ENCODE data around the gene CEP85.
A peak's percentile ranks its signal among the peaks of the same experiment; 100 is the strongest.
"Not testable (repeated sequence)": the region's sequence is repeated elsewhere in the genome, so short reads cannot be mapped to it uniquely, and the experiment has no call there.

Gene CEP85

DNA sequence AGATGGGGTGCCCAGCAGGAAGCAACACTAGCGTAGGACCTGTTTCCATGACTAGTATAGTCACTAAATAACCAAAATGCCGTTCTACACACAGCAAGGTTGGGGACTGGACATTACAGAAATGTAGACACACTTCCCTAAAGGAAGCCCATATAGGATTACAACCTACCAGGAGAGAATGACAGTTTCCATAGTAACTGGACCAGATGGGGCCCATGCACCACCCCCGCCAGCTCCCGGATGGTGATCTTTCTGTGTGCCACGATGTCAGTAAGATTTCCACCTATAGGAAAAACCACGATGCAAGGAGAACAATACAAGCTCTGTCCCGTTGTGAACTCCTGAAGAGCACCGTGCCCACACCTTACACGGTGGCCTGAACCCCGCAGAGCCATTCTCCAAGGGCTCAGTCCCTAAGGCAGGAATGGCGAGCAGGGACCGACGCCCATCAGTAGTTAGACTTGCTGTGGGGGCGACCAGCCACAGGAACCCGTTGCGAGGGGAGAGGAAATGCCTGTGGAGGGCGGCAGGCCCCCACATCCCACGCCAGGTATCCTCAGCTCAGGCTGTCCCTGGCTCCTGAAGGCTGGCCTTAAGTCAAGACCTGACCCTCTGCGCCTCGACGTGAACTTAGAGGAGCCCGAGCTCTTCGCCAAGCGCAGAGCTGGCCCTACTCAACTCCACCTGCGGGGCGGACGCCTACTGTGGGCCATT, 13.6 kb upstream of the CEP85 start:
- DNase-seq (ENCODE audit: low read depth in 2 of 3, low spot score in 1 of 3), result no peak

DNA sequence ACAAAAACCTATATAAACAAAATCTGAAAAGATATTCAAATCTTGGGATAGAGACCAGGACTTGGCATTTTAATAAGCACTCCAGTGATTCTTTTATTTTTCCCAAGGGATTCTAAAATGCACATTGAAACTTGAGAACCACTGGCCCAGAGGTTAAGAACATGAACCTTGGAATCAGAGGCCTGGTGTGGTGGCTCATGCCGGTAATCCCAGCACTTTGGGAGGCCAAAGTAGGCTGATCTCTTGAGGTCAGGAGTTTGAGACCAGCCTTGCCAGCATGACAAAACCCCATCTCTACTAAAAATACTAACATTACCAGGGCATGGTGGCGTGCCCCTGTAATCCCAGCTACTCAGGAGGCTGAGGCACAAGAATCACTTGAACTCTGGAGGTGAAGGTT, 12.9 kb upstream of the CEP85 start:
- DNase-seq (ENCODE audit: low read depth in 2 of 3, low spot score in 1 of 3), result no peak

GRCh38 chr1:26224606-26225005, 9.4 kb upstream of the CEP85 start:
- no peak for DNase-seq (ENCODE audit: low read depth in 2 of 3, low spot score in 1 of 3)

DNA sequence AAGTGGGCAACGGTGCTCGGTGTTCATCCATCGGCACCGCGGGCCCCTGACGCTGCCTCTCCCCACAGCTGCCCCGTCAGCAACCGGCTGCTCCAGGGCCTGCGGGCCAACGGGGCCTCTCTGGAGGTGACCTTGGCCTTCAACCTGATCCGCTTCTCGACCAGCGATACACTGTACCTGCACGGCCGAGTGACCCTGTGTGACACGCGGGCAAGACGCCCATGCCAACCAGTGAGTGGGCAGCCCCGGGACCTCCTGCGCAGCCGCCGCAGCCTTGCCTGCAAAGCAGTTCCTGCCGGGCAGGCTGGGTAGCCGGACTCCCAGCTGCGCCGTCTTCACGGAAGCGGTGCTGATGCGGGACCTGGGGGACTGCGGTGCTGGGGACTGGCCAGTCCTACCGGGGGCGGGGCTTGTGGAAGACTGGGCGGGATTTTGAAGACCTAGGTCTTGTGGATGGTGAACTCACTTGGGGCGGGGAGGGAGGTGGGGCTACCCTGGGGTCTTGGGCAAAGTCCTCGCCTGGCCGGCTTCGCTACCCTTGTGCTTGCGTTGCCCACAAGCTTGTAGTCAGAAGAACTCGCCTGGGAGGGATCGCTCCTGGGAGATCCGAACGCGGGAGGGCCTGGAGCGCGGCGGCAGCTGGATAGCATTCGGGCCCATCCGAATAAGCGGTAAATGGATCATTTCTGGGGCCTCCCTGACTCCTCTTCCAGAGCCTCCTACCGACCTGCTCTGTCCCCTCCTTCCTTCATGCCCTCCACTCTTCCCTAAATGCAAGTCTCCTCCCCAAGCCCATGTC, 8.8 kb upstream of the CEP85 start:
- peak in 1 of 3 donors; percentile 42 for DNase-seq (ENCODE audit: low read depth in 2 of 3, low spot score in 1 of 3)

DNA sequence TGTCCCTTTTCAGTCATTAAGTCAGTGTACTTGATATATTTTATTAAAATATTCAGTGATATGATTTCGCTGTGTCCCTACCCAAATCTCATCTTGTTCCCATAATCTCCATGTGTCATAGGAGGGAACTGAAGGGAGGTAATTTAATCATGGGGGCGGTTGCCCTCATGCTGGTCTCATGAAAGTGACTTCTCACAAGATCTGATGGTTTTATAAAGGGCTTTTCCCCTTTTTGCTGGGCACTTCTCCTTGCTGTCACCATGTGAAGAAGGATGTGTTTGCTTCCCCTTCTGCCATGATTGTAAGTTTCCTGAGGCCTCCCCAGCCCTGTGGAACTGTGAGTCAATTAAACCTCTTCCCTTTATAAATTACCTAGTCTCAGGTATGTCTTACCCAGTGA, 3.3 kb upstream of the CEP85 start:
- not testable (repeated sequence) for DNase-seq (ENCODE audit: low read depth in 2 of 3, low spot score in 1 of 3)

DNA sequence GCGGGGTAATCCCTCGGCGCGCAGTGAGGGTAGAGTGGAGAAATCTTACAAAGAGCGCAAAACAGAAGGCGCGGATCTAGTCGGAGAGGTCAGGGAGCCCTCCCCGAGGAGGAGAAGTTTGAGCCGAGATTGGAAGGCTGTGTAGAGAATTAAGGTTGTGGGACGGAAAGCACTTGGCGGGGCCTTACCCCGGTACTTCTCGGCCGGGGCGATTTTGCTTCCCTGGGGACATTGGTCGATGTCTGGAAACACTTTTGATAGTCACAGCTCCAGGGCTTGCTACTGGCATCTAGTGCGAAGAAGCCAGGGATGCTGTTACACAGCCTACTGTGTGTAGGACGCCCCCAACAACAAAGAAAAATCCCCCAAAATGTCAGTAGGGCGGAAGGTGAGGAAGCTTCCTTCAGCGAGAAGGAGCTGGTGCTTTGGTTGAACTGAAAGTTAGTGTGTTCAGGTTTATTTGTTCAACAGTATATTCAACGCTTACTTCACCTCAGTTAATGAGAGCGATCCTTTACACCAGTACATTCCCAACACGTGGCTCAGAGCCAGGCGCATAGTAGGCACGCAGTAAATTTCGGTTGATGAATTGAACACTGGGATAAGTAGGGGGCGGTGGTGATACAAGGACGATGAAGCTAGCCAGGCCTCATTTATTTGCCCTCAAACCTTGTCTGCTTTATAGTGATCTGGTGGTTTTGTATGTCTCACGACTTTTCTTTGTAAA, 807 bp downstream of the CEP85 start:
- DNase-seq (ENCODE audit: low read depth in 2 of 3, low spot score in 1 of 3), result peak in 1 of 3 donors; percentile 5

DNA sequence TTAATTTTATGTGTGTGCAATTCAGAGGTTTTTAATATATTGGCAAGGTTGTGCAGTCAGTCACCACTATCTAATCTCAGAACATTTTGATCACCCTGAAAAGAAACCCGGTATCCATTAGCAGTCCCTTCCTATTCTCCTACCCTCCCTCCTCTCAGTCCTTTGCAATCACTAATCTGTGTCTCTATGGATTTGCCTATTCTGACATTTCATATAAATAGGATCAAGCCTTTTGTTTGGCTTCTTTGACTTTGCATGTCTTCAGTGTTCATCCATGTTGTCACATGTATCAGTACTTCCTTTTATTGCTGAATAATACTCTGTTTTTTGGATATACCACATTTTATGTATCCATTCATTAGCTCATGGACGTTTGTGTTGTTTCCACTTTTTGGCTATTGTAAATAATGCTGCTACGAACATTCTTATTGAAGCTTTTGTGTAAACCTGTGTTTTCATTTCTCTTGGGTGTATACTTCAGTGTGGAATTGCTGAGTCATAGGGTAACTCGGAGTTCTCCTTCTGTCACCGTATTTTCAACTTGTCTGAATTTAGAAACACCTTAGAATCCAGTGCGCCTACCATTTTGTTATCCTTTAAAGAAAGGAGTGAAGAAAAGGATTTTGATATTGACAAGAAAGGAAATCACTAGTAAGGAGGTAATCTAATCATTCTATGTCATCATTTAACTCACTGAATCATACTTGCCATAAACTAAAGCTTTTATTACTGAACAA, 3.4 kb downstream of the CEP85 start:
- DNase-seq (ENCODE audit: low read depth in 2 of 3, low spot score in 1 of 3), result no peak

DNA sequence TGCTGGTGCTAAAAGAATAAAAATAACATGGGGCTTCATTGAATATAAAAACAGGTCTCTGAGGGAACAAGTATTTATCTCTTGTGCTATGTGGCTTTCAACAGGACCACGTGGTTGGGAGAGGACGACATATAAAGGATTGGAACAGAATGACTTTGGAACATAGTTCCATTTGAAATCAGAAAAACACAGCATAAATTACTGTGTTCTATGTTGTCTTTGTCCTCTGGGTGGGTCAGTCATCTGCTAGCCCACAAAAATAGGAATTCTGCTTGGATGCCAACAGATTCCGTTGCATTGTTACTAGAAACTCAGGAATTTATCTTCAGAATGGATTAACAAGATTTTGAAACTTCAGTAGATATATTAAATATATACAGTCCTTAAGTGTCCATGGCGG, 5.9 kb downstream of the CEP85 start:
- DNase-seq (ENCODE audit: low read depth in 2 of 3, low spot score in 1 of 3), result no peak

GRCh38 chr1:26252718-26253117, 18.7 kb downstream of the CEP85 start:
- no peak for DNase-seq (ENCODE audit: low read depth in 2 of 3, low spot score in 1 of 3)

GRCh38 chr1:26254404-26254803, 20.4 kb downstream of the CEP85 start:
- DNase-seq (ENCODE audit: low read depth in 2 of 3, low spot score in 1 of 3), result no peak

DNA sequence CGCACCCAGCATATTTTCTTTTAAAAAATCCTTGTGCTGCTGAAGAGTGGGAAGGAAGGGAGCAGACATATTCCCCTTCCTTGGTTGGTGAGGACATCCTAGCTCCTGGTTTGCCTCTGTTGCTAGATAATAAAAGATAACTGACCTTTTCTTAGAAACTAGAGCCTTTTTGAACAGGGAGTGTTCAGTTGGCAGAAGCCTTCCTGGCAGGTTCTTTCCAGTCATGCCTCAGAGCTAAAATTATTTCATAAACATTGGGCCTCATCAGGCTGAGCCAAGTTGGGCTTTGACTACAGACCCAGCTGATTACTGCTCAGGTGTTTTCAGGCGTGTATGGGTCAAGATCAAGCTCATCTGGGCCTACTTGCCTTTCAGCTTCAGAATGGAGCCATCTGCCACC, 23.2 kb downstream of the CEP85 start:
- DNase-seq (ENCODE audit: low read depth in 2 of 3, low spot score in 1 of 3), result no peak

DNA sequence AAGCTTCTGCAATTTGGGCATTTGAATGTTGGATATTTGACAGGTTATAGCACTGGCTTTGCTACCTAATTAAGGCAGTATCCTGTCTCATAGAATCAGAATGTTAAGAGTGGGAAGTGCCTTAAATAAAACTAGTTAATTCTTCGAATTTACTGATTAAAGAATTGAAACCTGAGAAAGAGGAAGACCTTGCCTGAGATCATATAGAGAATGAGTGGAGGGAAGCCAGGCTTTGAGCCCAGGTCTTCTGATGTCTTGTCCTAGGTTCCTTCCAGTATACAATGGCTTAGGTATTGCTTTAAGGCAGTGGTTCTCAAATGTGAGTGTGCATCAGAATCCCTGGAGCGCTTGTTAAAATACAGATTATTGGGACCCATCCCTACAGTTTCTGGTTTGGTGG, 25.0 kb downstream of the CEP85 start:
- no peak for DNase-seq (ENCODE audit: low read depth in 2 of 3, low spot score in 1 of 3)

DNA sequence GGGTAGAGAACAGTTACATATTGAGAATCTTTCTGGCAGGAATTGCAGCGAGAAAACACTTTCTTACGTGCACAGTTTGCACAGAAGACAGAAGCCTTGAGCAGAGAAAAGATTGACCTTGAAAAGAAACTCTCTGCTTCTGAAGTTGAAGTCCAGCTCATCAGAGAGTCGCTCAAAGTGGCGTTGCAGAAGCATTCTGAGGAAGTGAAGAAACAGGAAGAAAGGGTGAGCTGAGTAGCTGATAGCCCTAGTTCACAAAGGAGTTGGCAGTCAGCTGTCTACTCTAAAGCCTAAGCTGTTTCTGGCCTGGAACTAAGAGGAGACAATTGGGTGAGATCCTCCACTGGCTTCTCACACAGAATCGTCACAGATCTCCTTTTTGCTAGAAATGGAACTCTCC, 25.6 kb downstream of the CEP85 start:
- DNase-seq (ENCODE audit: low read depth in 2 of 3, low spot score in 1 of 3), result no peak

- no peak for DNase-seq (ENCODE audit: low read depth in 2 of 3, low spot score in 1 of 3)
Observed at GRCh38 chr1:26263212-26263611, 29.2 kb downstream of the CEP85 start.

- DNase-seq (ENCODE audit: low read depth in 2 of 3, low spot score in 1 of 3), result no peak
Observed at GRCh38 chr1:26265405-26265804, 31.4 kb downstream of the CEP85 start.

DNA sequence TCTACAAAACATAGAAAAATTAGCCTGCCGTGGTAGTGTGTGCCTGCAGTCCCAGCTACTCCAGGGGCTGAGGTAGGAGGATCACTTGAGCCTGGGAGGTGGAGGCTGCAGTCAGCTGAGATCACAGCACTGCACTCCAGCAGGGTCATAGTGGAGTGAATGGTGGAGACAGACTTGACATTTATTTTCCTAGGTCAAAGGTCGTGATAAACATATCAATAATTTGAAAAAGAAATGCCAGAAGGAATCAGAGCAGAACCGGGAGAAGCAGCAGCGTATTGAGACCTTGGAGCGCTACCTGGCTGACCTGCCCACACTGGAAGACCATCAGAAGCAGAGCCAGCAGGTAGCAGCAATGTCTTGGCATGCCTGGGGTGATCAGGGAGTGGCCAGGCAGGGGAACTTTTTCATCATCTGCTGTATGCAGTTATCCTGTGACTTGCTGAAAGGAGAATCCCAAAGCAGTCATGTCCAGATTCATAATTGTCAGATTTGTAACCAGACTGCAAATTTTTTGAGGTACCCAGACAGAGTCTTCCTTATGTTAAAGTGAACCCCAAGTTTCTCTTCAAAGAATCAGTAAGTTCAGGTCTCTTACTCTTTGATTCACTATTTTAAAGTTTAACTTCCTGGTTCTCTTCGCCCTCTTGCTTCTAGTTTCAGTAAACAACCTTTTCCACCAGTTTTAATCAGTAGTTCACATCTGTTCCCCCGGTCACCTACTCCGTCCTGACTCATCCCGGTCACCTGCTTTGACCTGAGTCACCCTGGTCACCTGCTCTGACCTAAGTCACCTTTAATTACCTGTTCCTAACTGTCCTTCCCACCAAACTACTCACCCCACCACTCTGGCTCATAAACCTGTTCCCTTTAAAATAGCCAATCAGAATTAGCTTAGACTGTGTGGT, 34.5 kb downstream of the CEP85 start:
- DNase-seq (ENCODE audit: low read depth in 2 of 3, low spot score in 1 of 3), result no peak

- no peak for DNase-seq (ENCODE audit: low read depth in 2 of 3, low spot score in 1 of 3)
Observed at GRCh38 chr1:26269198-26269550, 35.2 kb downstream of the CEP85 start.

GRCh38 chr1:26274801-26275425, 40.9 kb downstream of the CEP85 start:
- DNase-seq (ENCODE audit: low read depth in 2 of 3, low spot score in 1 of 3), result no peak

DNA sequence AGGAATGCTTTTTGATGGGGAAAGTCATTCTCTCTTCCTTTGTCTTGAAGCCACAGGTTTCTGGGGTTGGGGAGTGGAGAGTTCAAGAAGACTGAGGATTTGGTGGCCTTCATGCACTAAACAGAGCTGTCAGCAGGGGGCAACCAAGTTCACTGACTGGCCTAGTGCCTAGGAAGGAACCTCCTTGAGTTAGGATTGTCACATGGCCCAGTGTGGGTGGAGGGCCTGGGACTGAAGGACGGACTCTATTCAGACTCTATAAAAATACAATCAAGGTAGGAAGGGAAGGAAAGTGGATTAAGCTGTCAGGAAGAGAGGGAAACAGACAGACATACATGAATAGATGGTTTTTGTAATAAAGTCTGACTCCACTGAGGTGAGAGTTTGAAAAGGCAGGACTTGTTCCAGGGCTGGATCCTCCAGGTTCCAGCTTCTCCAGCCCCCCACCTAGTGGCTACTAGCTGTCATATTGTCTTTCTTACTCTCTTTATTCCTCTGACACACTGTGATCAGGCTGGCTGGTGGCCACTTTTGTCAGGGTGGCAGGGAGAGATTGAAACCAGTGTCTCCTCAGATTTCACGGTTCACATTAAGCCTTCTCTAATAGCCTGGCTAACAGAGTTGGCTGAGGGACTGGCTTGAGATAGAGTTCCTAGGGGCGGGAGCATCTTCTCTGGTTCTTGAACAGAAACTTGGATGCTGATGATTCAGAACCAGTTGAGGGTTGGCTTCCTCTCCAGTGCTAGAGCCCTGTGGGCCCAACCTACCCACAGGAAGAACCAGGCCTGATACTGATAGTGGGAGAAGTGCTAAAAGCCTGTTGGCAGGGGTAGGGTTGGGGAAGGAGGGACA, 41.8 kb downstream of the CEP85 start:
- DNase-seq (ENCODE audit: low read depth in 2 of 3, low spot score in 1 of 3), result peak; percentile 68 to 88 (median 70)

Data from stimulated activated CD4-positive, alpha-beta T cell treated with anti-CD3 and anti-CD28 coated beads, Interleukin-12 subunit alpha, Interleukin-12 subunit beta, amount 100 ng/mL, for 48 hours (primary cell).